GM18909 (cell line): ENCODE data around the gene SLFN14.
A peak's percentile ranks its signal among the peaks of the same experiment; 100 is the strongest.

Experiments used
- ATAC-seq: cut with Tn5 transposase; IDR thresholded peaks from one replicate; pipeline ENCODE4 v1.9.1; 2021; ENCODE audit warnings: mild to moderate bottlenecking; ENCODE audit not compliant: unreplicated experiment, poor library complexity

The SLFN14 gene

DNA sequence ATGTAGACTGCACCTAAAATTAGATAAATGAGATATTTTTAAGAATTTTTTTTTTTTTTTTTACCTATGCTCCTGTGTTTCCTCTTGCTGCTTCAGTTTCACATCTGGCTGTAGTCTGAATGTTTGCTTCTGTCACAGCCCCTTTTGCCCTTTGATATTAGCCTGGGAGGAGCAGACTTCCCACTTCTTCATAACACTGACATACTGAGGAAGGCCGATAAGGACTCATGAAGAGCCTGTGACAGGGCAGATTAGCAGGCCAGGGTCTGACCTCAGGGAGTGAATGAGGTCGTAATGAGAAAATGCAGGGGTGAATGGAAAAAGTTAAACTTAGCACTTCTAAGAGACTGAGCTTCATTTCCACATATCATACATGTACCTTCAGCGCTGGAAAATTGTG is at the start of gene SLFN14:
SLFN14 (minus strand) TSS at position 117 of the 400 bp plus-strand sequence. CDS start 2,757 bp downstream, outside the sequence.
- ATAC-seq, result no peak

DNA sequence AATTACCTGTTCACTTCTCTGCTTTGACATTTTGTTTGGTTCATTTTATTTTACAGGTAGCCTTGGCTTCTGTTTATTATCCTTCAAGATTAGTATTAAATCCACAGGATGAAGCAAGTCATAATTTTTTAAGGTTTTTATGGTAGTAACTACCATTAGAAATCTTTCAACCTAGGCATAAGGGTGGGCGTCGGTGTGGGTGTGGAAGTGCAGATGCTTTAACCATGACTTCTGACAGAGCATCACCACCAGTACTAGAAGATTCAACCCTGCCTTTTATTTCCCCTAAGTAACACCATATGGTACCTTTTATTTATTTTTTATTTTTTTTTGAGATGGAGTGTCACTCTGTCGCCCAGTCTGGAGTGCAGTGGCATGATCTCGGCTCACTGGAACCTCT is 49.2 kb upstream of the SLFN14 start:
- ATAC-seq, result no peak

DNA sequence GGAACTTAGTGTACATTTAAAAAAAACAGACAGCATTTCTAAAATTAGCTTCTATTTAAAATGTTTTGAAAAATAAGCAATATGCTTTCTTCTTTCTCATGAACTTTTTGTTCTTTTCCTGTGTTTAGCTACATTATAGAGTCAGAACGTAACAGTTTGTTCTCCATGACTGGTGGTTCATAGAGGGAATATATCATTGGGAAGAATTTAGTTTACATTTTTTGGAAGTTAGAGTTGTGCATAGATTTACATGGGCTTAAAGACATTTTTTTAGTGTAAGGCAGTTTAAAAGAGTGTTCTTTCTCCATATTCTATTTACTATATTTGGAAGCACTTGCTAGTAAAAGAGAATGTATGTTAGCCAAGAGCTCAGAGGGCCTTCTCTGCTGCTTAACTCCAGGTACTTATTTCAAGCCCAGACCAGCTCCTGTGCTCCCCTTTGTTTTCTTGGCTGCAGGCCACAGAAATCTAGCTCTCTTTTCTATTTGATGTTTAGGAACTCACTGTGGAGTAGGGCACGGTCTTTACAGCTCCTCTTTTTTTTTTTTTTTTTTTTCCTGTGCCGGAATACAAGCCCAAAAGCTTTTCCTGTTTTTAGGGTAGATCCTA is 46.7 kb upstream of the SLFN14 start:
- no peak for ATAC-seq

DNA sequence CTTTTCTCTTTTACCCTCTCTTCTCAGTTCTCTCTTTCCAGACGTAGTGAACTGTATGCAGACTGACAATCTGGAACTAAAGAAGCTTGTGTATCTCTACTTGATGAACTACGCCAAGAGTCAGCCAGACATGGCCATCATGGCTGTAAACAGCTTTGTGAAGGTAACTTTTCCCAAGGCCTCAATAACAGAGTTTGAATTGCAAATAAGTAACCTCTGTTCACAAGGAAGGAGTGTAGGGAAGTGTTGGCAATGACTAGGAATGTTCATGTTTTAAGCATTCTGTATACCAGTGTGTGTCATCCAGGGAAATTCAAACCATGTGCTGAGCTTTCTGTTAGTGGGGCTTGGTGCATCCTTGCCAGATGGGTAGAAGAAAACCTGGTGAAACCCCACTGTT is 45.1 kb upstream of the SLFN14 start:
- ATAC-seq, result no peak

DNA sequence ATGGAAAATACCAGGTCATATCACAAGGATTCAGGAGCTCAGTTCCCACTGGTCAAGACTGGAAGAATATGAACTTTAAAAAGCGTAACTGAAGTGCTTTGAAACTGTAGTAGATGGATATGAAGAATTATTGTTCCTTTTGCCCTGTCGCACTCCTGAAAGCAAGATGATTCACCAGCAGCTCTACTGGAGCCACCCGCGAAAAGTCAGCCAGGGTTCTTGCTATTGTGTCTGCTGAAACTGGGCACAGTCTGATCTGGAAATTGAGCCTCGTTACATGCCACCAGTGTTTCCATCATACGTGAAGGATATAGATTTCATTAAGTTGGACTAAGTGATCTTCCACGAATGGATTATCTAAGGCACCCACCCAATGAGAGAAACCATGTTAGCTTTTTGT is 43.1 kb upstream of the SLFN14 start:
- no peak for ATAC-seq

DNA sequence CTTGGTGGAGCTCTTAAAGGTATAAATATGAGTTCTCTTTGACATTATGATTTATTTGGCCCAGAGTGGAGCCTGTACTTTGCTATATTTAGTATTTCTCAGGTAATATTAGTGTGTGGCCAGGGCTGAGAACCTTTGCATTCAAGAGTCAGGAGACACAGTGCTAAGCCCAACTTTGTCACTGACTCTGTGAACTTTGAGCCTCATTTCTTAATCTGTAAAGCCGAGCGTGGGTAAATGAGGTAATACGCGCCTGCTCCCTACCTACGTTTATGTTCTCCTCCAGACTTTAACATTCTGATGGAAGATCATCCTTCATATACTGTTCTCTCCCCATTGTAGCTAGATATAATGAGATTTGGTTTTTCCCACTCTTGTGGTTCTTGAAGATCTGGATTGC is 37.0 kb upstream of the SLFN14 start:
- no peak for ATAC-seq

DNA sequence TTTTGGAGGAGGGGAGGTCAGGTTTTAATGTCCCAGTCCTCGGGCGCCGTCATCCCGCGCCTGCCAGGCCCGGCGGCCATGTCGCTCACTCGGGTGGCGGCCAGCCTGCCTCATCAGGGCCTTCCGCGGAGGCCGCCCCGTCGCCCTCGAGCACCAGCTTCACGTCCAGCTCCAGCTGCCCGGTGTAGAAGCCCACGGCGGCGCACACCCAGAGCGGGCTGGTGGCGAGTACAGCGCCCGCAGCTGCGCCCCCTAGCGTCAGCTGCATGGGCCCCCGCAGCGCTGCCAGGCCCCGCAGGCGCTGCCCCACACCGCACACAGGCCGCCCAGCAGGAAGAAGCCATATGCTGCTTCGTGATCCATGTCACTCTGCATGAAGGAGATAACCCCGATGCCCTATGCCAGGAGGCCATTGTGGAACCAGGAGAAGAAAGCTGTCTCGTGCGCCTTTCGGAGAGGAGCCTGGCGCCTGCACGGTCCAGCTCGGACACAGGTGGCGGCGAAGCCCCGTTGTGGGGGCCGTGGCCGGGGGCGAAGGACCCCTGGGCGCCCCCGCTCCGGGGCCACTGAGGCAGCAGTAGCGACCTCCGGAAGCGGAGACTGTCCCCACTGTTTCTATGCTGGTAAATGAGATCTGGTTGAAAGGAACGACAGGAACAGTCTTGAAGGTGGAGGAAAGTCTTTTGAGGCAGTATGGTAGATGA is 36.1 kb upstream of the SLFN14 start:
- no peak for ATAC-seq

DNA sequence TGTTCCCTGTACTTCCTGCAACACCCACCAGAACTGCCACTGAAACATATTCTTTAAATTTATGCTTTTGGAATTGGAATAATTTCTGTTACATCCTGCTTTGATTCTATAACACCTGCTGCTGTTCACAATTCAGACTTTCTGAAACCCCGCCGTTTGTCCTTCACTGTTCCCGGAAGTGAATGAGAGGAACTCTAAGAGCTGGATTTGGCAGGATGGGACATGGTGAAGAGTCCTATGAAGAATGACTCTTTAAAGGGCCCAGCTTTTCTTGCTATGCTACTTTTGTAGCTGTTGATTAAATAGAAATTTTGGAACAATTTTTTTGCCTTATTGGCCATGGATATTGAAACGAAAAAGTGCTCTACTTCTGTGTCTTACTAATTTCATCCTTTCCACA is 35.5 kb upstream of the SLFN14 start:
- no peak for ATAC-seq

DNA sequence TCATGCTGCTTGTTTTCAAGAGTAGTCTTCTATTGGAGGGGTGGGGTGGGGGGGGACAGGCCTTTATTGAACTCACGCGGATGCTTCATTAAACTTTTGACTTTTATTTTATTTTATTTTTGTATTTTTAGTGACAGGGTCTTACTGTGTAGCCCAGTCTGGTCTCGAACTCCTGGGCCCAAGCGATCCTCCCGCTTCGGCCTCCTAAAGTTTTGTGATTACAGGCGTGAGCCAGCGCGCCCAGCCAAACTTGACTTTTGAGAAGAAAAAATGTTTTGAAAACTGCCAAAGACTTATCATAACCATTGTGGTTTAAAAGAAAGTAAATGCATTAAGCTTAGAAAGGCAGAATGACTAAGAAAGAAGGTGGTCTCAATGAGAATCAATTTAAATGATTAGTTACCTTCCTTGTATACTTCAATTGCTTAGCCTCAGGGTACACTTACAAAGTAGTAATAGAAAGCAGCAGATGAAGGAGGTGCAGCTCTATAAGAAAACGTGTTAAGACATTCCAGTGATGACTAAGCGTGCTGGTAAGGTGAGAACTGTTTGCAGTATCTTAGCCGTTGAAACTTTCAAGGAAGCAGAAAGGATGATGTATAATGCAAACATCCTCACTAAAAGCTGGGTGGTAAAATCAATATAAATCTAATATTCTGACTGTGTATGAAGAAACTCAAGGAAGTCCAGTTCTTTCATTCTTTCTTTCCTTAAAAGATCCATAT is 27.7 kb upstream of the SLFN14 start:
- no peak for ATAC-seq

DNA sequence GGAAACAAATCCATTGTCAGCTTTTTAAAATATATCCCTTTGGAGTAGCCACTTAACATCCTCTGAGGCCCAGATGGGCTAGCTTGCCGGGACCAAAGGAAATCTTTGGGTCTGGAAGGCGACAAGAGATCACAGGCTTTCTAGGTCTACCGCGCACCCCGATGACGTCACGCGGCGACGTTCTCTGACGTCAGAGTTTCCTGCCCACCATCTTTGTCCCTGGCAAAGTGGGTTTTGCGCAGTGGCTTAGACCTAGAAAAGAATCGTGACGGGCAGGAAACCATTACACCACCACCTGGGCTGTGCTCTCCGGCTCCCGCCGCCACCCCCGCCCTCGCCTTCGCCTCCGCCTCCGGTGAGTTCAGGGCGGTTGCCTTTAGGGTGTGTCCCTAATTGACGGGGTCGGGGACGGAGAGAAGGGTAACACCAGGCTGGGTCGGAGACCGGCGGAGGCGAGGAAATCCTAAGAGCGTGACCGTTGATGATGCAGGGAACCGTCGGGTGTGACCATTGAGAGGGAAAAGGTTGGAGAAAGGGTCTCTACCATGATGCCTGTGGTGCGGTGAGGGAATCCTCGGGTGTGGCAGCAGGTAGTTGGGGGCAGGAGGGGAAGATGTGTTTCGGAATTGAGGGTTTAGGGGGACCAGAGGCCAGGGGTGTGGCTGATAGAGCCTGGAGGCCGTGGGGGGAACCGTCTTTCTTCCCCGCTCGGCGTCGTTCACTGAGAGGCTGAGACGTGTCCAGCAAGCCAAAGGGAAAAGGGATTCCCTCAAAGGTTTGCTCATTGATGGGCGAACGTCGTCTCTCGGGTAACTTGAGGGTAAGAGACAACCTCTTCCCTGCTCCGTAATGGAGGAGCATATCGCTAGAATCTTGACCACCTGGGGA is 26.7 kb upstream of the SLFN14 start, which contains the start of gene AP2B1:
AP2B1 (plus strand) TSS at position 249 of the 888 bp plus-strand sequence. CDS start 6,709 bp downstream, outside the sequence.
- ATAC-seq, result peak; percentile 81

DNA sequence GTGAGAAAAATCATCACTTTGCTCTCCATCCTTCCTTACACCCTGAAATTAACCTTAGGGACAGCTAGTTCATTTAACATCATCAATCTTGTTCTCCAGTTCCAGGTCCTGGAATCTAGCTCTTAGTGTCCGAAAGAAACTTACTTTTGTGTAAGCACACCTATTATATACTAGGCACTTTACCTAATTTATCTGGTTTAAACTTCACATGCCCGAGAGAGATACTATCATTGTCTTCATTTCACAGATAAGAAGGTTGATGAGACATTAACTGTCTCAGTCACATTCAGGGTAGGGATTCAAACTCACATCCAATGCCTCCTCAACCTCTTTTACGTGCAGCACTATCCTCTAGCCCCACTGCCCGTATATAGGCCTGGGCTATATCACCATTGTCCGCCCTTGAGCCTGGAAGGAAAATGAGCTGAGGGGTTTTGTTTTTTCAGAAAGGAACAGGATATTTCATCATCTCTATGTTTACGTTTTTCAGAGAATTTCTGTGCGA is 26.0 kb upstream of the SLFN14 start:
- no peak for ATAC-seq

DNA sequence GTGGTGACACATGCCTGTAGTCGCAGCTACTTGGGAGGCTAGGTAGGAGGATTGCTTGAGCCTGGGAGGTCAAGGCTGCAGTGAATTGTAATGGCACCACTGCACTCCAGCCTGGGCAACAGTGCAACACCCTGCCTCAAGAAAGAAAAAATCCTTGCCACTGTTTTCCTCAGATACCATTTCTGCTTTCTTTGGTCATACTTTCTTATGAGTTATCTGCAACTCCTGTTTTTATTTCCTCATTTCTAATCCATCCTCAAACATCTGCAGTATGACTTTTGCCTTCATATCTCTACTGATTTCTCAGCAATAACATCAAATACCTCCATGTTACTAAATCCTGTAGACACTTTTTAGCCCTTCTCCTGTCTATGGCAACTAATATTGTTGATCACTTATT is 23.4 kb upstream of the SLFN14 start:
- ATAC-seq, result no peak

DNA sequence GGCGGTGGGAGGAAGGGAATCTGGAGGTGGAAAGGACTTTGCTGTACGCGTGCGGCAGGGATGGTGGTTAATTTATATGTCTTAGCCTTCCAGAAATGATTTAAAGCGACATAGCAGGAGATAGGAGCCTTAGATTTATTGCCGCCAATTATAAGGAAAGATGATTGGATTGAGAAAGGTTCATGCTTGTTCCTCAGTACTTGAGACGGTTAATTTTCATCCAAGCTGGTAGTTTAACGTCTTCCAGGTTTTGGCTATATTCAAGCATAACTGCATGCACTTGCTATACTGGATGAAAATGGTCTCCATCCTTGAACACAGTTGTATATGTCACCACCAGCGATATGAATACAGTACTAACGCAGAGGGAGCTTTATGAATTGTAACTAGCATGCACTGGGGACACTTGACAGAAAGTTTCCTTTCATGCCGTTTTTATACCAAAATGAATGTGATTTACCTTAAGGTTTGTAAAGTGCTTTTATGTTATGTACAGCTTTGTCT is 18.4 kb upstream of the SLFN14 start:
- no peak for ATAC-seq

DNA sequence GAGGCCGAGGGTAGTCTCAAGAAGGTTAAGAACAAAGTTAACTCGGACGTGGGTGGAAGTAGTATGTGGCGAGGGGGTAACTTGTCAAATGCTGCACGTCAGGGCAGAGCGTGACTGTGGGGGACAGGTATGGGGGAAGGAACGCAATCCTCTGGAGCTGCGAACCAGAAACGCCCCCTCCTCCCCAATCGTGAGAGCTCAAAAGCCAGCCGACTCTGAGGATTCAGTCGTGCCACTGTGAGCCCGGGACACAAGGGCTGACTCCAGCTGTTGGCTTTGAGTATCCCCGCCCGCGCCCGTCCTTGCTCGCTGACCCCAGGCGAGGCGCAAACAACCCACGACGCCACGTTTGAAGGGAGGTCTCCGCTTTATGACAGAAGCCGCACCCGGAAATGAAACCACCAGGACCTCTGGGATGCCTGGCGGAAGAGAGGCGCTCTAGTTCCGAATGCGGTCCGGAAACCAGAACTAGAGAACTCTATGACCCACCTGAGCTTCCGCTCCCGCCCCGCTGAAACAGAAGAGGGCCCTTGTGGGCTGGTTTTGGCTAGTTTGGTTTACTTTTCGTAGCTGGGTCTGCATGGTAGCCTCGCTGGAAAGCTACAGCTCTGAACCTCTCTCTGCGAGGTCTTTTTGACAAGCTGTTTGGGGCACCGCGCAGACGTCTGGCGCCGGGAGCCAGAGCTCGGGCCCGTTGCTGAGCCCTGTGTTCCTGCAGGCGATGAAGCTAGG is 17.7 kb upstream of the SLFN14 start, which contains the start of gene PEX12:
PEX12 (minus strand) TSS at position 375 of the 732 bp plus-strand sequence. CDS start 550 bp downstream, outside the sequence.
- peak; percentile 82 for ATAC-seq

DNA sequence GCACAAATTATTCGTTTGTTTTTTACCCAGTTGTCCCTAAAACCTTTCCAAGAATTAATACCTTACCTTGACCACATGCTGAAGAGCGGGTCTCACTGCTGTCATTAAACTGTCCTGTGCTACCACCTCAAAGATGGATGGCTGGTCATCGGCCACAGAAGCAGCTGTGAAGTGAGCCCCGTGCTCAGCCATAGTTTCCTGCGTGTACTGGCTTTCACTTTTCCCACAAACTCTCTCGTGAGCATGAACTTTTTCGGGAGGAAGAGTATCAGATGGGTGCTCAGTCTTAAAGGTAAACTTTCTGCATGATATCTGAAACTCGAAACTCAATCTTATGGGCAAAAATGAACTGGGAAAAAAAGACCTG is 17.2 kb upstream of the SLFN14 start:
- ATAC-seq, result no peak

DNA sequence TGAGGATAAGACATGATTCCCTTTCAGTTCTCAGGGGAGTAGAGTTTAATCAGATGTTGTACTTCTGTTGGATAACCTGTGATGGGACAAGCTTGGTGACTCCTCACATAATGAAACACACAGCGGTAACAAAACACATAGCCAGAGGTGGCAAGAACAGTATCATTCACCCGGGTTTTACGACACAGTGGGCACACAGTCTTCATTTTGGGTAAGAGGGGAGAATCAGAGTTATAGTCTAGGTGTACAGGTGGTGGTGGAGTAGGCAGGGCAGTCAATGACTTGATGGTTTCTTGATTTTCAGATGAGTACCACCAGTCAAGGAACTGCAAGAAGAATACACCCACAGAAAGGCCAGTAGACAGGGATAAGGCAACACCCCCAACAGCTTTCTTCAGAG is 15.1 kb upstream of the SLFN14 start:
- ATAC-seq, result no peak

DNA sequence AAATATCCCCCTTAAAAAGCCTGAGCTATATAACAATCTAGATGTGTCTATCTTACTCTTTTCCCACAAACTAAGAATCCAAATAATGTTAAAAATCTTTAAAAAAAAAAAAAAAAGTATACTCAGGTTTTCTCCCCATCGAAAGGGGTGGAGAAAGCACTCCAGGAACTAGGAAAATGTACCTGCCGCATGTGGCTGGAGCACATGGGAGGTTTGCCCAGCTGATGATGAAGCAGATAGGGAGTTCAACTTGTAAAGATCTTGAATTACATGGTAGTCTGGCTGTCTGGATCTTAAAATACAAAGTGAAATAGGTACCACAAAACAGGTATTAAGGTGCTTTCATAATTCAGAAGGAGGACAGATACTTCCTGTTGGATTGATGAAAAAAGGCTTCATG is 8.8 kb upstream of the SLFN14 start:
- ATAC-seq, result no peak

DNA sequence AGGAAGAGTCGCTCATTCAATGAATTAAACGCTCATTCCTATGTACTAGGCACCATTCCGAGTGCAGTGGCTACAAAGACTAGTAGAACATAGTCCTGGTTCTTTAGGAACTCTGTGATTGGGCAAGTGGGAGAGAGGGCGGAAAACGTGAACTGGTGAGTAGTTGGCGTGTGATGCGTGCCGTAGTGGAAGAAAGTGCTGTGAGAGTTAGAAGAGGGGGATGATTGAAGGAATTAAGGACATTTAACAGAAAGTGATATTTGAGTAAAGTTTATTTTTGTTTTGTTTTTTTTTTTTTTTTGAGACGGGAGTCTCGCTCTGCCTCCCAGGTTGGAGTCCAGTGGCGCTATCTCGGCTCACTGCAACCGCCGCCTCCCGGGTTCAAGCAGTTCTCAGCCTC is 7.9 kb upstream of the SLFN14 start:
- ATAC-seq, result no peak

DNA sequence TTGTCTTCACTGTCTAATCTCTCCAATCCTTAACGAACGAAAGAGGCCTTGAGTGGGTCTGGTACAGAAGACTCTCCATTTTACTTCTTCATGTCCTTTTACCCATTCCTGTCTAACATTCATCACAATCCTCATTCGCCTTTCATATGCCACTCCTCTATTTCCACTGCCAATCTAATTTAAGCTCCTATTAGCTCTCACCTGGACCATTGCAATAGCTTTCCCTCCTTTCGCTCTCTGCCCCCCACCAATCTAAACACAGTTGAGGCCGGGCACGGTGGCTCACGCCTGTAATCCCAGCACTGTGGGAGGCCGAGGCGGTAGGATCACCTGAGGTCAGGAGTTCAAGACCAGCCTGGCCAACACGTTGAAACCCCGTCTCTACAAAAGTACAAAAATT is 6.3 kb upstream of the SLFN14 start:
- no peak for ATAC-seq
